Stimulated activated effector memory CD8-positive, alpha-beta T cell treated with anti-CD3 and anti-CD28 coated beads, Interleukin-12 subunit alpha, Interleukin-12 subunit beta, amount 100 ng/mL, for 72 hours (primary cell): ENCODE results near the gene UBE2K.
"Not testable (repeated sequence)": the region's sequence is repeated elsewhere in the genome, so short reads cannot be mapped to it uniquely, and the experiment has no call there.

ENCODE experiments used
- ATAC-seq: fragments of 150-1000 bp; cut with Tn5 transposase; 2 replicates; pipeline ENCODE4 v1.10.0; 2021
- DNase-seq, 2 donors: peaks; one replicate each; pipeline ENCODE4 v3.0.0; 2021 to 2022; ENCODE audit warnings: low spot score in 2 of 2
- H3K27ac Mint-ChIP-seq: one replicate; pipeline ENCODE4 v1.8.0; 2022; ENCODE audit warnings: mild to moderate bottlenecking, mixed read lengths
- H3K36me3 Mint-ChIP-seq: one replicate; pipeline ENCODE4 v1.8.0; 2022; ENCODE audit warnings: mild to moderate bottlenecking, mixed read lengths
- H3K4me1 Mint-ChIP-seq: one replicate; pipeline ENCODE4 v1.8.0; 2022; ENCODE audit warnings: mixed read lengths
- H3K4me3 Mint-ChIP-seq: one replicate; pipeline ENCODE4 v1.8.0; 2022; ENCODE audit warnings: mild to moderate bottlenecking, mixed read lengths
- H3K9me3 Mint-ChIP-seq: one replicate; pipeline ENCODE4 v1.8.0; 2022; ENCODE audit warnings: mixed read lengths

UBE2K gene

DNA sequence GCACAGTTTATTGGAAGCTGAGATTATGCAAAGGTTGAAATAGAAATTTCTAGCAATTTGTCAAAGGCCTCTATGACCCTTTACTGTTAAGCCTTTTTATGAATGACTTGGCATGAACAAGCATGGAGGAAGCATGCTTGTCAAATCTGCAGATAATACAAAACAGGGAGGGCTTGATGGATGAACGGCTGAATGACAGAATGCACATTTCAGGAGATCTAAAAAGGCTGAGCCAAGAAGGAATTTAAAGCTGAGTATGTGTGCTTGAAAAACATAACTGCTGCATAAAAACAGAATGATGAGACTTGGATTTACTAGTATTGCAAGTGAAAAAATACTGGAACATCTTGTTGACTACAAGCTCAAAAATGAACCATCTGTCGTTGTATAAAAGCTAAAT is 29.0 kb upstream of the UBE2K start:
- Mint-ChIP-seq H3K36me3 (no peaks in the 10 kb centered on the region), H3K4me1 (no peaks in the 10 kb centered on the region), H3K9me3 (no peaks in the 10 kb centered on the region), H3K4me3 (no peak overlapping the region), H3K27ac (no peak overlapping the region)
- no peak for DNase-seq
- no peak for ATAC-seq

DNA sequence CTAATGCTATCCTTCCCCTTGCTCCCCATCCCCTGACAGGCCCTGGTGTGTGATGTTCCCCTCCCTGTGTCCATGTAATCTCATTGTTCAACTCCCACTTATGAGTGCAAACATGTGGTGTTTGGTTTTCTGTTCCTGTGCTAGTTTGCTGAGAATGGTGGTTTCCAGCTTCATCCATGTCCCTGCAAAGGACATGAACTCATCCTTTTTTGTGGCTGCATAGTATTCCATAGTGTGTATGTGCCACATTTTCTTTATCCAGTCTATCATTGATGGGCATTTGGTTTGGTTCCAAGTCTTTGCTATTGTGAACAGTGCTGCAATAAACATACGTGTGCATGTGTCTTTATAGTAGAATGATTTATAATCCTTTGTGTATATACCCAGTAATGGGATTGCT is 27.6 kb upstream of the UBE2K start:
- H3K36me3 Mint-ChIP-seq, H3K27ac Mint-ChIP-seq, ATAC-seq, H3K9me3 Mint-ChIP-seq, H3K4me3 Mint-ChIP-seq, H3K4me1 Mint-ChIP-seq, DNase-seq: not testable (repeated sequence)

DNA sequence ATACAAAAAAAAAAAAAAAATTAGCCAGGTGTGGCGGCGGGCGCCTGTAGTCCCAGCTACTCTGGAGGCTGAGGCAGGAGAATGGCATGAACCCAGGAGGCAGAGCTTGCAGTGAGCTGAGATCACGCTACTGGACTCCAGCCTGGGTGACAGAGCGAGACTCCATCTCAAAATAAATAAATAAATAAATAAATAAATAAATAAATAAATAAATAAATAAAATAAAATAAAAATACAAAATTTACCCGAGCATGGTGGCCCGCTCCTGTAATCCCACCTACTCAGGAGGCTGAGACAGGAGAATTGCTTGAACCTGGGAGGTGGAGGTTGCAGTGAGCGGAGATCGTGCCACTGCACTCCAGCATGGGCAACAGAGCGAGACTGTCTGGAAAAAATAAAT is 22.3 kb upstream of the UBE2K start:
- not testable (repeated sequence) for ATAC-seq, DNase-seq, H3K9me3 Mint-ChIP-seq, H3K4me1 Mint-ChIP-seq, H3K27ac Mint-ChIP-seq, H3K36me3 Mint-ChIP-seq, H3K4me3 Mint-ChIP-seq

DNA sequence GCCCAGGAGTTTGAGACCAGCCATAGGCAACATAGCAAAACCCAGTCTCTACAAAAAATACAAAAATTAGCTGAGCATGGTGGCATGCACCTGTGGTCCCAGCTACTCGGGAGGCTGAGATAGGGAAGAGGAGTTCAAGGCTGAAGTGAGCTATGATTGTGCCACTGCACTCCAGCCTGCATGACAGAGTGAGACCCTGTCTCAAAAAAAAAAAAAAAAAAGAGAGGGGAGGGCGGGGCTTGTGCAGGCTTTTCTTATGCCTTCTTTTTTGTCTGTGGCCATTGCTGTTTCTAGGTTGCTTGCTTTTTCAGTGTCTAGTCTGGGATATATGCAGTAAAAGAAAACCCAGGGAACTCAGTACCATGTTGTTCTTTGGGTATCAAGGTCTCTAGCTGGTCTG is 16.9 kb upstream of the UBE2K start:
- H3K4me3 Mint-ChIP-seq, H3K4me1 Mint-ChIP-seq, H3K36me3 Mint-ChIP-seq, H3K9me3 Mint-ChIP-seq, H3K27ac Mint-ChIP-seq, ATAC-seq, DNase-seq: not testable (repeated sequence)

DNA sequence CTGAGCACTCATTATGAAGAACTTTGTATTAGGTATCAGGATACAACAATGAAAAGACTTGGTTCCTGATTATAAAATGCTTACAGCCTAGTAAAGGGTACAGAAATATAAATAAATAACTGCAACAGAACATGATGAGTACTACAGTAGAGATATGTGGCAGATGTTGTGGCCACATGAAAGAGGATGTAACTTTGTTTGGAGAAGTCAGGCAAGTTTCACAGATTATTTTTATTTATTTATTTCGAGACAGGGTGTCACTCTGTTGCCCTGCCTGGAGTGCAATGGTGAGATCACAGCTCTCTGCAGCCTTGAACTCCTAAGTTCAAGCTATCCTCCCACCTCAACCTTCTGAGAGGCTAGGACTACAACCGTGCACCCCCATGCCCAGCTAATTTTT is 15.8 kb upstream of the UBE2K start:
- Mint-ChIP-seq H3K36me3 (no peaks in the 10 kb centered on the region), H3K9me3 (no peaks in the 10 kb centered on the region), H3K4me1 (no peaks in the 10 kb centered on the region), H3K27ac (no peak overlapping the region), H3K4me3 (no peak overlapping the region)
- ATAC-seq (no peak), DNase-seq (no peak)

DNA sequence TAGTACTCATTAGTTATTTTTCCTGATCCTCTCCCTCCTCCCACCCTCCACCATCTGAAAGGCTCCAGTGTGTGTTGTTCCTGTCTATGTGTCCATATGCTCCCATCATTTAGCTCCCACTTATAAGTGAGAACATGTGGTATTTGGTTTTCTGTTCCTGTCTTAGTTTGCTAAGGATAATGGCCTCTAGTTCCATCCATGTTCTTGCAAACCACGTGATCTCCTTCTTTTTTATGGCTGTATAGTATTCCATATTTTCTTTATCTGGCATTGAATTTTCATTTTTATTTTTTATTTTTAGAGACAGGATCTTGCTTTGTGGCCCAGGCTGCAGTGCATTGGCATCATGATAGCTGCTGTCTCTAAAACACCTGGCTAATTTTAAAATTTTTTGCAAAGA is 11.9 kb upstream of the UBE2K start:
- Mint-ChIP-seq H3K27ac (no peak overlapping the region), H3K4me1 (no peaks in the 10 kb centered on the region), H3K9me3 (no peaks in the 10 kb centered on the region), H3K36me3 (no peaks in the 10 kb centered on the region), H3K4me3 (no peak overlapping the region)
- ATAC-seq (no peak), DNase-seq (no peak)

DNA sequence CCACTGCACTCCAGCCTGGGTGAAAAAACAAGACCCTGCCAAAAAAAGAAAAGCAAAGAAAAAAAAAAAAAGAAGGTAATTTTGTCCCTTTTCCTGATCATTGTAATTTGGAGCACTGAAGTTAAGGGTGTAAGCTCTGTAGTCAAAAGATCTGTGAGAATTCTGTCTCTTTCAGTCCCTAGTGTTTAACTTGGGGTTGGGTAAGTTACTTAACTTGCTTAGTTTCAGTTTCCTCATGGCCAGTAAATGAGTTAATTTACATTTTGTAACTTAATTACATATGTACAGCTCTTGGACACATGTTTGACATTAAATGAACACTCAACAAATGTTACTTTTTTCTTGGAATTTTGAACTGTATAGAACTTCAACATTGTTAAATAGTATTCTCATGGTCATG is 10.9 kb upstream of the UBE2K start:
- ATAC-seq = no peak
- no peaks in the 10 kb centered on the region for H3K9me3 Mint-ChIP-seq
- no peak overlapping the region for H3K27ac Mint-ChIP-seq

DNA sequence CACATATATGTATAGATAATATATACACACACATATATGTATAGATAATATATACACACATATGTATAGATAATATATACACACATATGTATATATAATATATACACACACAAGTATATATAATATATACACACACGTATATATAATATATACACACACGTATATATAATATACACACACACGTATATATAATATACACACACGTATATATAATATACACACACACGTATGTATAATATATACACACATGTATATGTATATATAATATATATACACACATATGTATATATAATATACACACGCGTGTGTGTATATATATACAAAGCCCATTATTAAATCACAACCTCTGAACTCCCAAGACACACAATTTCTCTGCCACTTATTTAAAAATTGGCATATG is 8.0 kb upstream of the UBE2K start:
- Mint-ChIP-seq H3K36me3 (no peaks in the 10 kb centered on the region), H3K9me3 (no peaks in the 10 kb centered on the region), H3K4me3 (no peak overlapping the region), H3K4me1 (no peaks in the 10 kb centered on the region), H3K27ac (no peak overlapping the region)
- no peak for ATAC-seq
- DNase-seq = no peak

More for the DNA sequence above, 10.9 kb upstream of the UBE2K start:
- Mint-ChIP-seq H3K4me3 (no peak overlapping the region), H3K4me1 (no peaks in the 10 kb centered on the region), H3K36me3 (no peaks in the 10 kb centered on the region)
- DNase-seq = no peak

DNA sequence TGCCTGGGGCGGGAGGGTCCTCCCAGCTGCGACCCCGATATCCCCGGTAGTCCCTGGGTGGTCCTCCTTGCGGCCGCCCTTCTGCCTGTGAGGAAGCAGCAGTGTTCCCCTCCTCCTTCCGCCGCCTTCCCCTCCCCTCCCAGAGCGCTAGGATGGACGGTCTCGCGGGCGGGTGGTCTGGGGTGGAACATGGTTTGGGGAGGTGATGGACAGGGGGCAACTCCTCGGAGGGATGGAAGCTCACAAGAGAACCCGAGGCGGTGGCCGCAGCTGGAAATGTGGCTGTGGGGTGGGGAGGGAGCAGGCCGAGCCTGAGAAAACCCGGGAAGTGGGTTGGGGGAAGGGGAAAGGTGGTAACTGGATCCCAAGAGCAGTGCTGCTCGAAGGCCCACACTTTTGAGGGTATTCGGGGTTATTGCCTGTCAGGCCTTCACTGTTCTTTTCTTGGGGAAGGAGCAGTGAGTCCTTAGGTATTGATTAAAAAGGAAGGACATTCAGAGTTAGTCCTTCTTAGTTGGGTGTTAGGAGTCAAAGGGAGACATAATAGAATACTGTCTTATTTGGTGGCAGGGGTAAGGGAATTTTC is 581 bp downstream of the UBE2K start:
- Mint-ChIP-seq H3K27ac (peak overlapping the region; percentile 99), H3K4me3 (peak overlapping the region; percentile 97), H3K9me3 (no peaks in the 10 kb centered on the region), H3K4me1 (peaks cover 32% of the 10 kb centered on the region), H3K36me3 (peaks cover 39% of the 10 kb centered on the region)
- peak; percentile 44 for ATAC-seq
- DNase-seq = peak in 1 of 2 donors; percentile 31

DNA sequence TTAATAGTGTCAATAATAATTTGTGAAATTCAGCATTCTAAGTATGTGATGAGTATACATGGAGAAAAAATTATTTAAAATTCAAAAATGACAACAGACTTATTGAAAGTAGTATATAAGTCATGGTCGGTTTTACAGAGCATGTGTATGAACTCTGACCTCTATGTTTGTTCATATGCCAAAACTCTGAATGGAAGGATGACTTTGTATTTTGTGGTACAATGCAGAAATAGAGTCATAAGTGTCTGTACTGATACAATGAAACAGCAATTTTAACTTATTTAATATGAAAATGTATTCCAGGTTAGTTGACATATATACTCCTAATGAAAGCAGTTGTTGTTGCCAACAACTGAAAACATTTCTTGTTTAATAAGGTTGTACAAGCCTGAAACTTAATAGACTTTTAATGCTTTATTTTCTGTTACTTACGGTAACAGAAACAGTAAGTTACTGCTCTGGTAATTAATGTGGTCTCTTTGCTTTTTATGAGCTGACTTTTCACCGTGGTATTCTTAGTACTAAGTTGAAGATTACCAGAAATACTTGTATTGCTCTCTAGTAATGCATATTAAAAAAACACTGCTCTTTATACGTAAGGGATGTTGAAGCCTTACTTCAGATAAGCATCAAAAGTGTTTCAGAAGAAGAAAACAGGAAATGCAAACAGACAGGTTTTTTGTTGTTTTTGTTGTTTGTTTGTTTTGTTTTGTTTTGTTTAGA is 1.9 kb downstream of the UBE2K start:
- H3K4me3 Mint-ChIP-seq = peak overlapping the region; percentile 97
- peaks cover 46% of the 10 kb centered on the region for H3K36me3 Mint-ChIP-seq
- no peaks in the 10 kb centered on the region for H3K9me3 Mint-ChIP-seq
- H3K27ac Mint-ChIP-seq = peak overlapping the region; percentile 99
- peaks cover 32% of the 10 kb centered on the region for H3K4me1 Mint-ChIP-seq
- DNase-seq (no peak), ATAC-seq (peak; percentile 64)

DNA sequence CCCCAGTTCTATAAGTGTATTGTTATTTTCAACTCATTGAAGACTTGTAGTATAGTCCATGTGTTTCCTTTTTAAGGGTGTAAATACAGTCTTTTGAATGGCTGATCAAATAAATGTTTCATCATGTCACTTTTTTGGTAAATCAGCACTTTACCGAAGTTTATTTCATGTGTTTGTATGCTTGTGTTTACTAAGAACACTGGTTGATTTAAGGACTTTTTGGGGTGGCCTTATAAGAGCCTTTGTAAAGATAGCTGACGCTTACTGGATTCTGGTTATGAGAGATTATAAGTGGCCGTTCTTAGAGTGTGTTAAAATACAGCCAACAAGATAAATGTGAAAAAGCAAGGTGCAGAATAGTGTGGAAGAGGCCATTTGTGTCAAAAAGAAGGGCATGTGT is 2.6 kb downstream of the UBE2K start:
- H3K36me3 Mint-ChIP-seq = peaks cover 52% of the 10 kb centered on the region
- no peak for DNase-seq
- H3K9me3 Mint-ChIP-seq = no peaks in the 10 kb centered on the region
- ATAC-seq = no peak
- peaks cover 32% of the 10 kb centered on the region for H3K4me1 Mint-ChIP-seq
- peak overlapping the region; percentile 97 for H3K4me3 Mint-ChIP-seq
- peak overlapping the region; percentile 99 for H3K27ac Mint-ChIP-seq

DNA sequence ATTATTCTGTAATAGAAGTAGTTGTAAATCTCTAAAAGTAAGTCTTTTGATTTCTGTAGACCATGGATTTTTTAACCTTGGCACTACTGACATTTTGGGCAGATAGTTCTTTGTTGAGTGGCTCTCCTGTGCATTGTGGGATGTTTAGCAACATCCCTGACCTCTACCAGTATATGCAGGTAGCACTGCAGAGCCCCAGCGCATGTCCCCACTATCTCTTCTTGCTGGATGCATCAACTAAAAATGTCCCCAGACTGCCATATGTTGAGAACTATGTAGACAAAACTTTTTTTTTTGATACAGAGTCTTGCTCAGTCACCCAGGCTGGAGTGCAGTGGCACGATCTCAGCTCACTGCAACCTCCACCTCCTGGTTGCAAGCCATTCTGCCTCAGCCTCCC is 4.8 kb downstream of the UBE2K start:
- peaks cover 52% of the 10 kb centered on the region for H3K36me3 Mint-ChIP-seq
- H3K4me1 Mint-ChIP-seq = peaks cover 33% of the 10 kb centered on the region
- H3K27ac Mint-ChIP-seq = no peak overlapping the region
- no peaks in the 10 kb centered on the region for H3K9me3 Mint-ChIP-seq
- ATAC-seq = no peak
- DNase-seq = no peak
- H3K4me3 Mint-ChIP-seq = no peak overlapping the region

DNA sequence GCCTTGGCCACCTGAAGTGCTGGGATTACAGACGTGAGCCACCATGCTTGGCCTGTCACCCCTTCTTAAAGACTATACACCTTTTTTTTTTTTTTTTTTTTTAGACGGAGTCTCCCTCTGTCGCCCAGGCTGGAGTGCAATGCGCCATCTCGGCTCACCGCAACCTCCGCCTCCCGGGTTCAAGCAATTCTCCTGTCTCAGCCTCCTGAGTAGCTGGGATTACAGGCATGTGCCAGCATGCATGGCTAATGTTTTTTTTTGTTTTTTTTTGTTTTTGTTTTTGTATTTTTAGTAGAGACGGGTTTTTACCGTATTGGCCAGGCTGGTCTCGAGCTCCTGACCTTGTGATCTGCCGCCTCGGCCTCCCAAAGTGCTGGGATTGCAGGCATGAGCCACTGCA is 6.9 kb downstream of the UBE2K start:
- Mint-ChIP-seq H3K36me3 (peaks cover 42% of the 10 kb centered on the region), H3K4me1 (peaks cover 33% of the 10 kb centered on the region)
- not testable (repeated sequence) for ATAC-seq, H3K27ac Mint-ChIP-seq, H3K9me3 Mint-ChIP-seq, H3K4me3 Mint-ChIP-seq, DNase-seq

DNA sequence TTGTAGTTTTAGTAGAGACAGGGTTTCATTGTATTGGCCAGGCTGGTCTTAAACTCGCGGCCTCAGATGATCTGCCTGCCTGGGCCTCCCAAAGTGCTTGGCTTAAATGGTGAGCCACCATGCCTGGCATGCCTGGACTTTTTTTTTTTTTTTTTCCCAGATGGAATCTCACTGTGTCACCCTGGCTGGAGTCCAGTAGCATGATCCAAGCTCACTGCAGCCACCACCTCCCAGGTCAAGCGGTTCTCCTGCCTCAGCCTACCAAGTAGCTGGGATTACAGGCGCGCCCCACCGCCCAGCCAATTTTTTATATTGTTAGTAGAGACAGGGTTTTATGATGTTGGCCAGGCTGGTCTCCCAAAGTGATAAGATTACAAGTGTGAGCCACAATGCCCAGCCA is 8.4 kb downstream of the UBE2K start:
- peaks cover 30% of the 10 kb centered on the region for H3K4me1 Mint-ChIP-seq
- ATAC-seq (peak; percentile 48), DNase-seq (no peak)
- peak overlapping the region; percentile 60 for H3K27ac Mint-ChIP-seq
- H3K4me3 Mint-ChIP-seq = no peak overlapping the region
- H3K9me3 Mint-ChIP-seq = no peaks in the 10 kb centered on the region
- peaks cover 45% of the 10 kb centered on the region for H3K36me3 Mint-ChIP-seq

DNA sequence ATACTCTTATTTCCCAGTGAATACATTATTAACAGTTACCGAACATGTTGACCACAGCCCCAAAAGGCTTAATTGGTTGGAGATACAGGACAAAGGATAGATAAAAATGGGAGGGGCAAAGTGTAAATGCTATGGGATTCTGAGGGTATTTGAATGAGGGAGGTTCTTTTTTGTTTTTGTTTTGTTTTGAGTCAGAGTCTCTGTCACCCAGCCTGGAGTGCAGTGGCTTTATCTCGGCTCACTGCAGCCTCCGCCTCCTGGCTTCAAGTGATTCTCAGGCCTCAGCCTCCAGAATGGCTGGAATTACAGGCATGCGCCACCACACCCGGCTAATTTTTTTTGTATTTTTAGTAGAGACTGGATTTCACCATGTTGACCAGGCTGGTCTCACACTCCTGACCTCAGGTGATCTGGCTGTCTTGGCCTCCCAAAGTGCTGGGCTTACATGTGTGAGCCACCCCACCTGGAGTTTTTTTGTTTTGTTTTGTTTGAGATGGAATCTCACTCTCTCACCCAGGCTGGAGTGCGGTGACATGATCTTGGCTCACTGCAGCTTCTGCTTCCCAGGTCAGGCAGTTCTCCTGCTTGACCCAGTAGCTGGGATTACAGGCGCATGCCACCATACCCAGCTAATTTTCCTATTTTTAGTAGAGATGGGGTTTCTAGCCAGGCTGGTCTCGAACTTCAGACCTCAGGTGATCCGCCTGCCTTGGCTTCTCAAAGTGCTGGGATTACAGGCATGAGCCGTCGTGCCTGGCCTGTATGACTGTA is 9.0 kb downstream of the UBE2K start:
- Mint-ChIP-seq H3K4me3 (no peak overlapping the region), H3K4me1 (peaks cover 30% of the 10 kb centered on the region), H3K9me3 (no peaks in the 10 kb centered on the region), H3K27ac (peak overlapping the region; percentile 60), H3K36me3 (peaks cover 45% of the 10 kb centered on the region)
- no peak for DNase-seq
- ATAC-seq = peak; percentile 90
